ENCODE results near the gene ZNF664.

Gene ZNF664

GRCh38 chr12:123992118-123992825, 19.3 kb downstream of the ZNF664 start:
- in situ Hi-C loops (cut with MboI; ENCODE audit: low sequenced_read_pairs, unreplicated experiment): no loop called here
- no peak for DNase-seq (ENCODE audit: low spot score)
- TF ChIP-seq, protein P1, sequence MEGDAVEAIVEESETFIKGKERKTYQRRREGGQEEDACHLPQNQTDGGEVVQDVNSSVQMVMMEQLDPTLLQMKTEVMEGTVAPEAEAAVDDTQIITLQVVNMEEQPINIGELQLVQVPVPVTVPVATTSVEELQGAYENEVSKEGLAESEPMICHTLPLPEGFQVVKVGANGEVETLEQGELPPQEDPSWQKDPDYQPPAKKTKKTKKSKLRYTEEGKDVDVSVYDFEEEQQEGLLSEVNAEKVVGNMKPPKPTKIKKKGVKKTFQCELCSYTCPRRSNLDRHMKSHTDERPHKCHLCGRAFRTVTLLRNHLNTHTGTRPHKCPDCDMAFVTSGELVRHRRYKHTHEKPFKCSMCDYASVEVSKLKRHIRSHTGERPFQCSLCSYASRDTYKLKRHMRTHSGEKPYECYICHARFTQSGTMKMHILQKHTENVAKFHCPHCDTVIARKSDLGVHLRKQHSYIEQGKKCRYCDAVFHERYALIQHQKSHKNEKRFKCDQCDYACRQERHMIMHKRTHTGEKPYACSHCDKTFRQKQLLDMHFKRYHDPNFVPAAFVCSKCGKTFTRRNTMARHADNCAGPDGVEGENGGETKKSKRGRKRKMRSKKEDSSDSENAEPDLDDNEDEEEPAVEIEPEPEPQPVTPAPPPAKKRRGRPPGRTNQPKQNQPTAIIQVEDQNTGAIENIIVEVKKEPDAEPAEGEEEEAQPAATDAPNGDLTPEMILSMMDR (IDR thresholded peaks at IDR 0.05; ENCODE audit: borderline replicate concordance, control extremely low read depth, extremely low read depth, insufficient read depth, missing control alignments): no peak

- in situ Hi-C loops (cut with MboI; ENCODE audit: low sequenced_read_pairs, unreplicated experiment): no loop called here
- TF ChIP-seq, protein P1 (IDR thresholded peaks at IDR 0.05; ENCODE audit: borderline replicate concordance, control extremely low read depth, extremely low read depth, insufficient read depth, missing control alignments): no peak
- DNase-seq (ENCODE audit: low spot score): no peak
Measured at GRCh38 chr12:123995023-123995748, 22.2 kb downstream of the ZNF664 start.

GRCh38 chr12:123996581-123996980, 23.6 kb downstream of the ZNF664 start:
- in situ Hi-C loops (cut with MboI; ENCODE audit: low sequenced_read_pairs, unreplicated experiment): no loop called here
- TF ChIP-seq, protein P1 (IDR thresholded peaks at IDR 0.05; ENCODE audit: borderline replicate concordance, control extremely low read depth, extremely low read depth, insufficient read depth, missing control alignments): no peak
- no peak for DNase-seq (ENCODE audit: low spot score)

DNA sequence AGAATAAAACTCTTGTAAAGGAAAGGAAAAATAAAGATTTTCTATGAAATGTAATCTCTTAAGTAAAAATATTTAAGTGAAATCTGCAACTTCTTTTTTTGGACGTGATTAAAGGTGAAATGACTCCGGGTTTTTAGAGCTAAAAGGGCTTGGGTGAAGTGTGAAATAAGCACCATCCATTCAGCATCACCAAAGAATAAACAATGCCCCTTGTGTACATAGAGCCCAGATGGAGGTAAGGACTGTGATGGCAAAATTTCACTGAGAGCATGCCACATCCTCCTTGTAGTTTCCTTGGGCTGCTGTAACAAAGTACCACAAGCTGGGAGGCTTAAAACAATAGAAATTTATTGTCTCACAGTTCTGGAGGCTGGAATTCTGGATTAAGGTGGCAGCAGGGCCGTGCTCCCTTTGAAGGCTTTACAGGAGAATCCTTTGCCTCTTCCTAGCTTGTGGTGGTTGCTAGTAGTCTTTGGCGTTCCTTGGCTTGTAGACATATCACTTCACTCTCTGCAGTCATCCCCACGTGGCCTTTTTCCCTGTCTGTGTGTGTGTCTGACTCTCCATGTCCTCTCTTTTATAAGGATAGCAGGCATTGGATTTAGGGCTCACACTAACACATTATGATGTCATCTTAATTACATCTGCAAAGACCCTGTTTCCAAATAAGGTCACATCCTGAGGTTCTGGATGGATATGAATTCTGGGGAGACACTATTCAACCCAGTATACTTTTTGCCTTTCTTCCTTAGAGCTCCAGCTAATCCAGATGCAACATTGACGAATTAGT, 24.2 kb downstream of the ZNF664 start:
- TF ChIP-seq, protein P1 (IDR thresholded peaks at IDR 0.05; ENCODE audit: borderline replicate concordance, control extremely low read depth, extremely low read depth, insufficient read depth, missing control alignments): no peak
- no peak for DNase-seq (ENCODE audit: low spot score)
- in situ Hi-C loops (cut with MboI; ENCODE audit: low sequenced_read_pairs, unreplicated experiment): no loop called here

DNA sequence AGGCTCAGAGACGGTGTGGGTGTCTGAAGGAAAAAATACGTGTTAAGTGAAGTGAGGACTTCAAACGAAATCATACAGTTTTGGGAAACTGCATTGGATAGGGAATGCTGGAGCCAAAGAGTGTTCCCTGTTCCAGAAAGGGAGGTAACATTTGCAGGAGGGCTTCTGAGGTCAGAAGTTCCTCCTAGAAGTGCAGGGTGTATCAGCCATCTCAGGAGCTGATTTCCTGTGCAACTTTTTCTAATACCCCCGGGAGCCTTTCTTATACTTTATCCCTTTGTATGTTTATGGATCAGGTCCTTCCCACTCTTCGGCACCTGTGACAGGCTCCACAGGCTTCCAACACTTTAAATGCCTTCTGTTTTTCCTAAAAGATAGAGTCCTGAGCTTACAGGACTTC, 24.9 kb downstream of the ZNF664 start:
- TF ChIP-seq, protein P1 (IDR thresholded peaks at IDR 0.05; ENCODE audit: borderline replicate concordance, control extremely low read depth, extremely low read depth, insufficient read depth, missing control alignments): no peak
- no peak for DNase-seq (ENCODE audit: low spot score)
- in situ Hi-C loops (cut with MboI; ENCODE audit: low sequenced_read_pairs, unreplicated experiment): no loop called here

- no peak for DNase-seq (ENCODE audit: low spot score)
- TF ChIP-seq, protein P1 (IDR thresholded peaks at IDR 0.05; ENCODE audit: borderline replicate concordance, control extremely low read depth, extremely low read depth, insufficient read depth, missing control alignments): no peak
Measured at GRCh38 chr12:123998344-123998990, 25.5 kb downstream of the ZNF664 start.

More at GRCh38 chr12:123998344-123998990, 25.5 kb downstream of the ZNF664 start:
- in situ Hi-C loops (cut with MboI; ENCODE audit: low sequenced_read_pairs, unreplicated experiment): no loop called here

Measured in GM13976 (cell line).